GM23248 (cell line): ENCODE measurements around the gene FAM171A2.

Experiments
- EZH2 ChIP-seq: fragments of 200-600 bp; sonication (generic); IDR thresholded peaks from 2 replicates; pipeline ENCODE4 v1.6.1; 2018; ENCODE audit warnings: antibody characterized with exemption, mild to moderate bottlenecking; ENCODE audit not compliant: insufficient read depth, poor library complexity, severe bottlenecking
- EZH2phosphoT487 ChIP-seq: fragments of 200-600 bp; sonication (generic); IDR thresholded peaks from 2 replicates; pipeline ENCODE4 v1.6.1; 2018; ENCODE audit warnings: antibody characterized with exemption, moderate library complexity, mild to moderate bottlenecking, low read depth; ENCODE audit not compliant: insufficient read depth

- no peak for TF ChIP-seq EZH2
- no peak for TF ChIP-seq EZH2phosphoT487
Observed at GRCh38 chr17:44311562-44312181, 52.0 kb downstream of the FAM171A2 start.
